PC-9 (cell line): Measurements from ENCODE around the gene MAVS.

Source experiments
- EZH2 ChIP-seq: fragments of 200-600 bp; sonication (generic); IDR thresholded peaks from 2 replicates; pipeline ENCODE4 v1.8.0; 2017; ENCODE audit warnings: antibody characterized with exemption, low read depth
- TF ChIP-seq, protein P1 (sequence below): fragments of 200-600 bp; sonication (generic); conservative IDR thresholded peaks from 2 replicates; pipeline ENCODE4 v1.6.1; 2017; ENCODE audit warnings: mixed run types, antibody characterized with exemption, mild to moderate bottlenecking, moderate library complexity

DNA sequence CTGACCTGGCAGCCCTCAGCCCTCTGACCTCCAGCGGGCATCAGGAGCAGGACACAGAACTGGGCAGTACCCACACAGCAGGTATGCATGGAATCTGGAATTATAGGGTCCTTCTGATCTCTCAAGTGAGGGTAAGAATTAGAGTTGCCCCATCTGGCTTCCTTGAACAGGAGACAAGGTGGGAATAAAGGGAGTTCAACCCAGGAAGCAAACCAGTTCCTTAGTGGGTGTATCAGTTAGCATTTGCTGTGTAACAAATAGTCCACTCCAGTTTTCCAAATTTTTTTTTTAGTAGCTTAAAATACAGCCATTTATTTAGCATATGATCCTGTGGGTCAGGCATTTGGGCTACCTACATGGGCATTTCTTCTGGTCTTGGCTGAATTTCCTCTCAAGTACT is 15.7 kb downstream of the MAVS start:
- TF ChIP-seq, protein P1, sequence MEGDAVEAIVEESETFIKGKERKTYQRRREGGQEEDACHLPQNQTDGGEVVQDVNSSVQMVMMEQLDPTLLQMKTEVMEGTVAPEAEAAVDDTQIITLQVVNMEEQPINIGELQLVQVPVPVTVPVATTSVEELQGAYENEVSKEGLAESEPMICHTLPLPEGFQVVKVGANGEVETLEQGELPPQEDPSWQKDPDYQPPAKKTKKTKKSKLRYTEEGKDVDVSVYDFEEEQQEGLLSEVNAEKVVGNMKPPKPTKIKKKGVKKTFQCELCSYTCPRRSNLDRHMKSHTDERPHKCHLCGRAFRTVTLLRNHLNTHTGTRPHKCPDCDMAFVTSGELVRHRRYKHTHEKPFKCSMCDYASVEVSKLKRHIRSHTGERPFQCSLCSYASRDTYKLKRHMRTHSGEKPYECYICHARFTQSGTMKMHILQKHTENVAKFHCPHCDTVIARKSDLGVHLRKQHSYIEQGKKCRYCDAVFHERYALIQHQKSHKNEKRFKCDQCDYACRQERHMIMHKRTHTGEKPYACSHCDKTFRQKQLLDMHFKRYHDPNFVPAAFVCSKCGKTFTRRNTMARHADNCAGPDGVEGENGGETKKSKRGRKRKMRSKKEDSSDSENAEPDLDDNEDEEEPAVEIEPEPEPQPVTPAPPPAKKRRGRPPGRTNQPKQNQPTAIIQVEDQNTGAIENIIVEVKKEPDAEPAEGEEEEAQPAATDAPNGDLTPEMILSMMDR: no peak
- no peak for TF ChIP-seq EZH2
